Liver (tissue), 9 donors: ENCODE measurements around the gene CEP131. TPM values are rescaled to one million over a fixed set of nuclear protein-coding genes. Genes with fewer than 3 reads are reported as not detected.

ENCODE experiments used
- DNase-seq: peaks from one replicate; pipeline ENCODE4 v3.0.0-alpha.2; 2017; ENCODE audit warnings: low spot score
- H3K27ac ChIP-seq, 2 donors: one replicate each; pipeline ENCODE4 v1.7.0; 2013; ENCODE audit warnings: inconsistent platforms in 2 of 2, low read length in 2 of 2, control low read depth in 1 of 2, low read depth in 1 of 2, mild to moderate bottlenecking in 1 of 2
- H3K27me3 ChIP-seq, 4 donors: one replicate each; pipeline versions ENCODE4 v1.6.1 to v1.7.0; 2013; ENCODE audit warnings: low read length in 3 of 4, inconsistent platforms in 1 of 4, mild to moderate bottlenecking in 1 of 4, moderate library complexity in 1 of 4; ENCODE audit not compliant: control insufficient read depth in 4 of 4, insufficient read depth in 4 of 4
- H3K36me3 ChIP-seq, 4 donors: one replicate each; pipeline versions ENCODE4 v1.6.1 to v1.7.0; 2013; ENCODE audit warnings: low read length in 3 of 4, mild to moderate bottlenecking in 3 of 4, low read depth in 1 of 4, moderate library complexity in 1 of 4; ENCODE audit not compliant: control insufficient read depth in 4 of 4, insufficient read depth in 3 of 4
- H3K4me1 ChIP-seq, 4 donors: one replicate each; pipeline versions ENCODE4 v1.6.1 to v1.7.0; 2013; ENCODE audit warnings: low read length in 3 of 4, mild to moderate bottlenecking in 3 of 4, moderate library complexity in 1 of 4; ENCODE audit not compliant: control insufficient read depth in 4 of 4, insufficient read depth in 4 of 4
- H3K4me3 ChIP-seq, 3 donors: one replicate each; pipeline versions ENCODE4 v1.6.1 to v1.7.0; 2013; ENCODE audit warnings: low read length in 3 of 3, control low read depth in 1 of 3, low read depth in 1 of 3, mild to moderate bottlenecking in 1 of 3
- H3K9ac ChIP-seq, 2 donors: one replicate each; pipeline ENCODE4 v1.7.0; 2013; ENCODE audit warnings: low read length in 2 of 2, mild to moderate bottlenecking in 2 of 2, moderate library complexity in 2 of 2, control low read depth in 1 of 2, low read depth in 1 of 2
- H3K9me3 ChIP-seq, 4 donors: one replicate each; pipeline versions ENCODE4 v1.6.1 to v1.7.0; 2013; ENCODE audit warnings: low read length in 3 of 4; ENCODE audit not compliant: control insufficient read depth in 4 of 4
- ATF3 ChIP-seq: IDR thresholded peaks from 2 replicates; pipeline ENCODE4 v1.6.1; 2016; ENCODE audit warnings: antibody characterized with exemption
- EGR1 ChIP-seq, 2 donors: IDR thresholded peaks; 2 replicates each; pipeline ENCODE4 v1.6.1; 2016 to 2018; ENCODE audit warnings: antibody characterized with exemption in 2 of 2, low read depth in 2 of 2
- FOXA1 ChIP-seq: IDR thresholded peaks from 2 replicates; pipeline ENCODE4 v1.6.1; 2016; ENCODE audit warnings: antibody characterized with exemption
- GABPA ChIP-seq, 2 donors: IDR thresholded peaks in 1 of 2; conservative IDR thresholded peaks in 1 of 2; 2 replicates each; pipeline ENCODE4 v1.6.1; 2016; ENCODE audit warnings: antibody characterized with exemption in 2 of 2, mild to moderate bottlenecking in 1 of 2, moderate library complexity in 1 of 2
- HNF4A ChIP-seq, 2 donors: conservative IDR thresholded peaks; 2 replicates each; pipeline ENCODE4 v1.6.1; 2016; ENCODE audit warnings: antibody characterized with exemption in 2 of 2, mild to moderate bottlenecking in 2 of 2
- HNF4G ChIP-seq: IDR thresholded peaks from 2 replicates; pipeline ENCODE4 v1.6.1; 2016; ENCODE audit warnings: antibody characterized with exemption
- JUND ChIP-seq, 2 donors: IDR thresholded peaks; 2 replicates each; pipeline ENCODE4 v1.6.1; 2016; ENCODE audit warnings: antibody characterized with exemption in 2 of 2
- MAX ChIP-seq: IDR thresholded peaks from 2 replicates; pipeline ENCODE4 v1.6.1; 2016; ENCODE audit warnings: antibody characterized with exemption
- RAD21 ChIP-seq, 2 donors: IDR thresholded peaks; 2 replicates each; pipeline ENCODE4 v1.6.1; 2016; ENCODE audit warnings: antibody characterized with exemption in 2 of 2, mild to moderate bottlenecking in 2 of 2
- REST ChIP-seq: IDR thresholded peaks from 2 replicates; pipeline ENCODE4 v1.6.1; 2016; ENCODE audit warnings: antibody characterized with exemption, mild to moderate bottlenecking
- RXRA ChIP-seq, 2 donors: IDR thresholded peaks; 2 replicates each; pipeline ENCODE4 v1.6.1; 2017 to 2018; ENCODE audit warnings: antibody characterized with exemption in 2 of 2, mild to moderate bottlenecking in 1 of 2
- SP1 ChIP-seq: IDR thresholded peaks from 2 replicates; pipeline ENCODE4 v1.6.1; 2018; ENCODE audit warnings: antibody characterized with exemption, mild to moderate bottlenecking
- TAF1 ChIP-seq: conservative IDR thresholded peaks from 2 replicates; pipeline ENCODE4 v1.6.1; 2016; ENCODE audit warnings: antibody characterized with exemption, mild to moderate bottlenecking
- YY1 ChIP-seq: IDR thresholded peaks from 2 replicates; pipeline ENCODE4 v1.6.1; 2016; ENCODE audit warnings: antibody characterized with exemption, mild to moderate bottlenecking
- WGBS: extraction: QIAGEN DNeasy Blood & Tissue Kit; methylation state at CpG from one replicate; pipeline ENCODE4 v1.1.7; 2013; 5-methylcytosine and 5-hydroxymethylcytosine counted together
- polyA plus RNA-seq, 2 donors: library from polyadenylated mRNA; stranded (reverse) in 1 of 2; unstranded in 1 of 2; fragments of 200-250 nt in 1 of 2; fragments of >200 nt in 1 of 2; fragmentation: Nextera tagmentation in 1 of 2; extraction: Ambion mirVana in 1 of 2; gene quantifications; one replicate each; pipeline versions ENCODE4 v1.2.1 to v1.2.3, GENCODE V29; 2013 to 2015
- total RNA-seq, 2 donors: library from RNA; depleted of rRNA; stranded (reverse); fragments of >200 nt; gene quantifications; one replicate each; pipeline ENCODE4 v1.2.3, GENCODE V29; 2014
- TF ChIP-seq, protein P1 (sequence below): fragments of 150-350 bp; IDR thresholded peaks from 2 replicates; pipeline ENCODE4 v1.5.1; 2017; ENCODE audit warnings: improper control_type of control experiment, low read depth, low read length; ENCODE audit not compliant: missing input control
- TF ChIP-seq, protein P2 (sequence below): IDR thresholded peaks from 2 replicates; pipeline ENCODE4 v1.6.1; 2016; ENCODE audit warnings: antibody characterized with exemption
- donor health status: healthy.
- donor health status: healthy.
- donor health status: healthy.
- donor health status: healthy.
- donor health status: healthy.

CEP131 gene
- total and polyA plus RNA-seq, 4 donors, result 0.71 to 6.3 (median 2.2) TPM

DNA sequence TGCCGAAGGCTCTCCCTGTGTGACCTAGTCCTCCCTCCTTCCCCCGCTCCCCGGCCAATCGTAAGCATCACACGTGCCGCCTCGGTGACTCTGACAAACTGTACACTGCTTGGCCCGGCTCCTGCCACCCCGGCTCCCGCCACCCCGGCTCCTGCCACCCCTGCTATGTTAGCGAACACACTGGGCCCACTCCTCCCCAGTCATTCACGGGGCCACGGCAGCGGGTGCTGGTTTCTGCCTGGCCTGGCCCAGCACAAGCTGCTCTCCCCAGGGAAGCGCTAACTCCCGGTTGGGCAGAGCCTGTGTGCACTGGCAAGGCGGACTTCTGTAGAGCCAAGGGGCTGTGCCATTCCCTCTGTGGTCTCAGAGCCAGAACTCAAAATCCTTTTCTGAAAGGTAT lies 38.3 kb upstream of the CEP131 start:
- WGBS, result 96% methylated on average over 18 of the region's 18 CpGs
- no peak for DNase-seq
- TF ChIP-seq JUND (IDR thresholded peaks at IDR 0.05) (no peak), FOXA1 (no peak), ATF3 (no peak), MAX (no peak), HNF4A (conservative IDR thresholded peaks at IDR 0.05) (no peak), YY1 (no peak)
- TF ChIP-seq, protein P1, sequence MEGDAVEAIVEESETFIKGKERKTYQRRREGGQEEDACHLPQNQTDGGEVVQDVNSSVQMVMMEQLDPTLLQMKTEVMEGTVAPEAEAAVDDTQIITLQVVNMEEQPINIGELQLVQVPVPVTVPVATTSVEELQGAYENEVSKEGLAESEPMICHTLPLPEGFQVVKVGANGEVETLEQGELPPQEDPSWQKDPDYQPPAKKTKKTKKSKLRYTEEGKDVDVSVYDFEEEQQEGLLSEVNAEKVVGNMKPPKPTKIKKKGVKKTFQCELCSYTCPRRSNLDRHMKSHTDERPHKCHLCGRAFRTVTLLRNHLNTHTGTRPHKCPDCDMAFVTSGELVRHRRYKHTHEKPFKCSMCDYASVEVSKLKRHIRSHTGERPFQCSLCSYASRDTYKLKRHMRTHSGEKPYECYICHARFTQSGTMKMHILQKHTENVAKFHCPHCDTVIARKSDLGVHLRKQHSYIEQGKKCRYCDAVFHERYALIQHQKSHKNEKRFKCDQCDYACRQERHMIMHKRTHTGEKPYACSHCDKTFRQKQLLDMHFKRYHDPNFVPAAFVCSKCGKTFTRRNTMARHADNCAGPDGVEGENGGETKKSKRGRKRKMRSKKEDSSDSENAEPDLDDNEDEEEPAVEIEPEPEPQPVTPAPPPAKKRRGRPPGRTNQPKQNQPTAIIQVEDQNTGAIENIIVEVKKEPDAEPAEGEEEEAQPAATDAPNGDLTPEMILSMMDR, result no peak
- TF ChIP-seq, protein P2, sequence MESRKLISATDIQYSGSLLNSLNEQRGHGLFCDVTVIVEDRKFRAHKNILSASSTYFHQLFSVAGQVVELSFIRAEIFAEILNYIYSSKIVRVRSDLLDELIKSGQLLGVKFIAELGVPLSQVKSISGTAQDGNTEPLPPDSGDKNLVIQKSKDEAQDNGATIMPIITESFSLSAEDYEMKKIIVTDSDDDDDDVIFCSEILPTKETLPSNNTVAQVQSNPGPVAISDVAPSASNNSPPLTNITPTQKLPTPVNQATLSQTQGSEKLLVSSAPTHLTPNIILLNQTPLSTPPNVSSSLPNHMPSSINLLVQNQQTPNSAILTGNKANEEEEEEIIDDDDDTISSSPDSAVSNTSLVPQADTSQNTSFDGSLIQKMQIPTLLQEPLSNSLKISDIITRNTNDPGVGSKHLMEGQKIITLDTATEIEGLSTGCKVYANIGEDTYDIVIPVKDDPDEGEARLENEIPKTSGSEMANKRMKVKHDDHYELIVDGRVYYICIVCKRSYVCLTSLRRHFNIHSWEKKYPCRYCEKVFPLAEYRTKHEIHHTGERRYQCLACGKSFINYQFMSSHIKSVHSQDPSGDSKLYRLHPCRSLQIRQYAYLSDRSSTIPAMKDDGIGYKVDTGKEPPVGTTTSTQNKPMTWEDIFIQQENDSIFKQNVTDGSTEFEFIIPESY, result no peak

GRCh38 chr17:81260641-81261040 lies 37.9 kb upstream of the CEP131 start:
- Histone ChIP-seq H3K9me3 (no peaks in the 10 kb centered on the region), H3K36me3 (peaks cover 16 to 75% (median 30%) of the 10 kb centered on the region in 4 donors), H3K4me3 (no peak overlapping the region), H3K27me3 (no peaks in the 10 kb centered on the region), H3K9ac (no peak overlapping the region), H3K4me1 (no peaks in the 10 kb centered on the region), H3K27ac (no peak overlapping the region)
- TF ChIP-seq HNF4A (conservative IDR thresholded peaks at IDR 0.05) (no peak), EGR1 (IDR thresholded peaks at IDR 0.05; ENCODE audit: low read depth in 2 of 2) (no peak), YY1 (no peak), RAD21 (IDR thresholded peaks at IDR 0.05) (no peak), GABPA (IDR thresholded peaks at IDR 0.05 in 1 of 2, conservative IDR thresholded peaks at IDR 0.05 in 1 of 2) (no peak), FOXA1 (no peak), RXRA (IDR thresholded peaks at IDR 0.05) (no peak), ATF3 (no peak), SP1 (no peak), REST (no peak), TAF1 (no peak), JUND (IDR thresholded peaks at IDR 0.05) (no peak), HNF4G (no peak)
- no peak for DNase-seq
- 91% methylated on average over 19 of the region's 19 CpGs for WGBS

More for the DNA sequence above, 38.3 kb upstream of the CEP131 start:
- Histone ChIP-seq H3K36me3 (peaks cover 16 to 80% (median 34%) of the 10 kb centered on the region in 4 donors), H3K4me1 (no peaks in the 10 kb centered on the region), H3K9ac (no peak overlapping the region), H3K9me3 (no peaks in the 10 kb centered on the region), H3K4me3 (no peak overlapping the region), H3K27ac (no peak overlapping the region), H3K27me3 (no peaks in the 10 kb centered on the region)
